ENCODE data around the gene CNNM3. TPM values are rescaled to one million over a fixed set of nuclear protein-coding genes. Genes with fewer than 3 reads are reported as not detected.
A peak's percentile ranks its signal among the peaks of the same experiment; 100 is the strongest.

CNNM3 gene
- total RNA-seq, 1 donor from 2014 or later = 32.6 TPM

DNA sequence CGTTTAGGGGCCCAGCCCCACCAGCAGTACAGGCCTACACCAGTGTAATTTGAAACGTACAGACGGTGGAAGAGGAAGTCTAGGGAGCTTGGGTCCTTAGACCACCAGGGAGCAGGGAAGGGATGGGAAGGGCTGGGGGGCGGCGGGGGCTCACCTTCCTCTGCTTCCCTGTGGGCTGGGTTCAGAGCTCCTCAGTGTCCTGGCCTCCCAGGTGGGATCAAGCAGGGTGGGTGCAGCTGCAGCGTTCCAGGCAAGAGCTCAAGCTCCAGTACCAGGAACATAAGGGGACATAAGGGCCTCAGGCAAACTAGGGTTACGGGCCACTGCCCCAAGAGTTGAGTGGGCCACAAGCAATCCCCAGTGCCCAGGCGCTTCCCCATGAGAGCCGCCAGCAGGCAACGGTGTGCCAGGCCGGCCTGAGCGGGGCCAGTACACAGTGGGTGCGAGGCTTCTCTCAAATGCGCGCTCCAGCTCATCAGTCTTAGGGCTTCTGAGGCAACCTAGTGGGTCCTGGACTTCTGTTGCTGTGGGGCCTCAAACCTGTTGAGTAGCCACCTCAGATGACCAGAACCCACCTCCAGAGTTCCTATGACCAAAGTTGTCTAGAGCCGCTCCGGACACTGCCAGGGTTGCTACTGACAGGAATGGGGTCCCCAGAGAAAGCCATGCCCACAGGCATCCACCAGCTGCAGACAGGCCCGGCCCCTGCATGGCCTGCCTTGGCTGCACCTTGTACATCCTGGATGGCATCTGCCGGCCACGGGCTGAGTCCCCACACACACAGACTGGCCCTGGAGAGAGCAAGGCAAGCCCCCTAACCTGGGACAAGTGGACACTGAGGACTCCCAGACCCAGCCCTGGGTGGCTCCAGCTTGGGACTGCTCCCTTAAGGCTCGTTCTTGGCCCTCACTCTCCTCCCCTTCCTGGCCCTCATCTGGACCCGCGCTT lies 22.6 kb downstream of the CNNM3 start:
- TF ChIP-seq CTCF (conservative IDR thresholded peaks at IDR 0.05) = no peak
- H3K9me3 Mint-ChIP-seq = no peaks in the 10 kb centered on the region
- H3K27me3 Mint-ChIP-seq (ENCODE audit: low read depth) = no peaks in the 10 kb centered on the region
- H3K4me3 Mint-ChIP-seq = no peak overlapping the region
- peaks cover 9% of the 10 kb centered on the region for H3K36me3 Mint-ChIP-seq (ENCODE audit: low read depth)
- no peak for DNase-seq (ENCODE audit: low read depth, low spot score)
- H3K27ac Mint-ChIP-seq (ENCODE audit: unreplicated experiment) = peak overlapping the region; percentile 12
- peaks cover 11% of the 10 kb centered on the region for H3K4me1 Mint-ChIP-seq

- no peak overlapping the region for H3K27ac Mint-ChIP-seq (ENCODE audit: unreplicated experiment)
- no peak for TF ChIP-seq CTCF (conservative IDR thresholded peaks at IDR 0.05)
- peaks cover 10% of the 10 kb centered on the region for H3K4me1 Mint-ChIP-seq
- DNase-seq (ENCODE audit: low read depth, low spot score) = no peak
- no peaks in the 10 kb centered on the region for H3K9me3 Mint-ChIP-seq
- H3K36me3 Mint-ChIP-seq (ENCODE audit: low read depth) = peaks cover 9% of the 10 kb centered on the region
- no peaks in the 10 kb centered on the region for H3K27me3 Mint-ChIP-seq (ENCODE audit: low read depth)
- no peak overlapping the region for H3K4me3 Mint-ChIP-seq
Observed at GRCh38 chr2:96839293-96839874, 23.3 kb downstream of the CNNM3 start.

DNA sequence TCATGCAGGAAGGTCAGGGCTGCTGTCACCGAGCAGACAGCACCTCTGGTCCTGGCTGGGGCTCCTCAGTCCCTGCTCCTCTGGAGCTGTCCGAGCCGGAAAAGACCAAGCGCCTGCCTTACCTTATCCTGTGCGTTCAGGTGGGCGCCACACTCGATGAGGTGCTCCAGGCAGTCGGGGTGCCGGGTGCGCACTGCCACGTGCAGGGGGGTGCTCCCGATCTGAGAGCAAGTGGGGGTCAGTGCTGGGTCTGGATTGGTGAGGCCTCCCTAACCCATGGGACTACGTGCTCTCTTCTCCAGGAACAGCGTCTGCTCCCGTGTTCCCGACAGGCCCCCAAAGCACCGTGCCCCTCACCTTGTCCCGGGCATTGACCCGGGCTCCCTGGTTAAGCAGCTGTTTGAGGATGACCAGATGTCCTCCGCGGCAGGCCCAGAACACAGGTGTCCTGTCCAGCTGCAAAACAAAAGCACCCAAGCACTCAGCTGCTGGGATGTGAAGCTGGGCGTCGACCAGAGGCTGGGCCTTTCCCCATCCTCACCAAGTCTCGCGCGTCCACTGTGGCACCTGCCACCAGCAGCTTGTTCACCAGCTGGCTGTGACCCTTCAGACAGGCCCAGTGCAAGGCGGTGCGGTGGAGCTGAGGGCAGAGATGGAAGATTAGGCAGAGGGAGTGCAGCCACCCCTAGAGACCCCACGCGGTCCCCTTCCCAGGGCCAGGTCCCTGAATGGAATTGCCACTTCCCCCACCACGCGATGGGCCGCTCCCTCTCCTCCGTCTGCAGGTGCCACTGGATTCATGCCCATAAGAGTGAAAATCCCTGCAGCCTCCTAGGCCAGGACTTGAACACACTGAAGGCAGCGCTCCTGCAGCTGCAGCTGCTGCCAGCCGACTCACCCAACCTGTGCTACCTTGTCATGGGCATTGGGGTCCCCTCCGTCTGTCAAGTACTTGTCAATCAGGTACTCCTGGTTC lies 24.1 kb downstream of the CNNM3 start:
- Mint-ChIP-seq H3K36me3 (ENCODE audit: low read depth) (peaks cover 9% of the 10 kb centered on the region), H3K27ac (ENCODE audit: unreplicated experiment) (peak overlapping the region; percentile 35), H3K4me1 (peaks cover 10% of the 10 kb centered on the region), H3K4me3 (peak overlapping the region; percentile 12), H3K9me3 (no peaks in the 10 kb centered on the region), H3K27me3 (ENCODE audit: low read depth) (no peaks in the 10 kb centered on the region)
- DNase-seq (ENCODE audit: low read depth, low spot score) = no peak
- no peak for TF ChIP-seq CTCF (conservative IDR thresholded peaks at IDR 0.05)

DNA sequence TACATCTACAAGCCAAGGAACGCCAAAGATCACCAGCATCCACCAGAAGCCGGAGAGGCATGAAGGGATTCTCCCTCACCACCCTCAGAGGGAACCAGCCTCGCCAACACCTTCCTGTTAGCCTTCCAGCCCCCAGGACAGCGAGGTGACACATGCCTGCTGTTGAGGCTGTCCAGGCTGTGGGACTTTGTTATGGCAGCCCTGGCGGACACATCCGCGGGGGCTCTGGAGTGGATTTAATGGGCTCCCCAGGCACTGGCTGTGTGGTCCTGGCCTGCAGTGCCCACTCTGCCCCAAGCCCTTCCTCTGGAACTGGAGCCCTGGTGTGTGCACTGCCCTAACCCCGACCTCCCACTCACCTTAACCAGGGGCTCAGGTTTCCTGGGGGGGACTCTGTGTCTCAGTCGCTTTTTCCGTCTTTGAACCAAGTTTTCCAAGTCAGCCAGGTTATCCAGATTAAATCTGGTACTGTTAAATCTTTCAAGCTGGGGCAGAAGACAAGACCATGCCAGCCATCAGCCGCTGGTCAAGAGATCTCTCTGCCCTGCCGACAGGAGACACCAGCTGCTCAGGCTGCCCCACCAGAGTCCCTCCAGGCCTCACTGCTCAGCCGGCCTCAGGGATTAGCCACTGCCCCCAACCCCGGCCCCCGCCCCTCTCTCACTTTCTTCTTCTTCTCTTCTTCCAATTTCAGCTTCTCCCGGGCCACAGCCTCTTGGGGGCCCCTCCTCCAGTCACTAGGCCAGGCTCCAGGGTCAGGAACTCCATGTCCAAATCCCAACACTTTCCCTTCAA lies 25.8 kb downstream of the CNNM3 start:
- TF ChIP-seq CTCF (conservative IDR thresholded peaks at IDR 0.05) = no peak
- Mint-ChIP-seq H3K4me1 (peaks cover 10% of the 10 kb centered on the region), H3K36me3 (ENCODE audit: low read depth) (peaks cover 9% of the 10 kb centered on the region), H3K4me3 (peak overlapping the region; percentile 65), H3K9me3 (no peaks in the 10 kb centered on the region), H3K27me3 (ENCODE audit: low read depth) (no peaks in the 10 kb centered on the region), H3K27ac (ENCODE audit: unreplicated experiment) (no peak overlapping the region)
- no peak for DNase-seq (ENCODE audit: low read depth, low spot score)

Measured in neural crest cell (in vitro differentiated cells).